GM12873 (cell line): ENCODE measurements around the gene HSPBP1.
A peak's percentile ranks its signal among the peaks of the same experiment; 100 is the strongest.

Source experiments
- CTCF ChIP-seq: IDR thresholded peaks from 2 replicates; pipeline ENCODE4 v1.5.1; 2012; ENCODE audit warnings: low read depth, mild to moderate bottlenecking, moderate library complexity, low read length, control low read depth; ENCODE audit not compliant: insufficient read depth; ENCODE audit errors: missing control alignments

The HSPBP1 gene

DNA sequence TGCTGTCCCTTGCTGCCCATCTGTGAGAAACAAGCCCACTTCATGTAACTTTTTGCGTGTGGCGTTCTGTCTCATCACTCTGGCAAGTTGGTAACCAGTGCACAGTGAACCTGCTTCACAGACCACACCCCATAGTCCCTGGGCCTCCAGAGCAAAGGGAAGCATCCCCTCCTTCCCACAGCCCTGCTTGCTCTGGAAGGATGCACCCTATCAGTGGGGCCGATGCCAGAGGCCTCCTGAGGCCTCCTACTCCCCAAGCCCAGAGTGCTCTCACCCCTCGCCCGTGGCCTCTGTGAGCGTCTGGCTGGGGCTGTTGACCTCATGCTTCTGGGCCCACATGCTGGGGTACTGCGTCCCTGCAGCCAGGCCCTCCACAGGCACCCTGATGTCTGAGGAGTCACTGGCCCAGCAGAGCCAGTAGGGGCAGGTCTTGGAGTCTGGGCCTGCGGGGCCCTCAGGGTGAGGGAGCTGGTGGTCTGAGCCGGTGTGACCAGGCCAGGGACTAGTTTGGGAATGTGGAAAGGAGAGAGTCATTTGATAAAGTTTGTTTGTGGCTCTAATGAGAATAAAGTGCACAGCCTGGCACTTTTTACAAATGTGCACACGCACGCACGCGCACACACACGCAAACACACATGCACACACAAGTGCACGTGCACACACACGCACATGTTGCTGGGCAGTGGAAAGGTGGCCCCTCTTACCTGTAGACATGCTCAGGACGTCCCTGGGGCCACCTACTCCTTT lies 56.4 kb downstream of the HSPBP1 start:
- no peak for TF ChIP-seq CTCF

- TF ChIP-seq CTCF, result no peak
These were observed 59.4 kb downstream of the HSPBP1 start for GRCh38 chr19:55220525-55220924.

DNA sequence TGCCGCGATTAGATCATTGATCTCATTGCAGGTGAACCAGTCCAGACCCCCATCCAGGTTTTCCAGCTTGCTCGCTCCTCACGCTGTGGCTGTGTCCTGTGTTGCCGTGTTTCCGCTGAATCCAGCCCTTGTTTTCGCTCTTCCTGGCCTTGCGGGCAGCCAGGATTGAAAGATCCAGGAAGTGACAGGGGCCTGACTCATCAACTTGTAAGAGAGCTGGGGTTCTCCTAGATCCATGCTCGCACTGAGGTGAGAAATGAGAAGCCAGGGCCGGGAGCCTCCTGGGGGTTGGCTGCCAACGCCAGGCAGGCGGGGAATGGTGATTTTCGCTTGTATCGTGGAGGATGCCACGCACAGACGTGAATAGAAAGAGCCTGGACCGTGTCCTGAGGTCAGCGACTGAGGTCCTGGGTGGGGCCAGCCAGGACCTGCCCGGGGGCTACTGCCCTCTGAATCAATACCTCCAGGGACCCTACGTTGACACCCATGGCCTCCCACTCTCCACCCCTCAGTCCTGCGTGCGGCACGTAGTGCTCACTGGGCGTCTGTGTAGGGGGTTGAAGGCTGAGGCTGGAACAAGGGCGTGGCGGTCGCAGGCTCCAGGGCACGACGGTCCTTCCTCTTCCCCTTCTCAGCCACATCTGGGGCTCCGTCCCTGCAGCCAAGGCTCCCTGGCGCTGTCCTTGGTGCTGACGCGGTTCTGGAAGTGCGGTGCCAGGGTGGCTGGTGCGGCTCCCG lies 63.3 kb downstream of the HSPBP1 start:
- no peak for TF ChIP-seq CTCF

DNA sequence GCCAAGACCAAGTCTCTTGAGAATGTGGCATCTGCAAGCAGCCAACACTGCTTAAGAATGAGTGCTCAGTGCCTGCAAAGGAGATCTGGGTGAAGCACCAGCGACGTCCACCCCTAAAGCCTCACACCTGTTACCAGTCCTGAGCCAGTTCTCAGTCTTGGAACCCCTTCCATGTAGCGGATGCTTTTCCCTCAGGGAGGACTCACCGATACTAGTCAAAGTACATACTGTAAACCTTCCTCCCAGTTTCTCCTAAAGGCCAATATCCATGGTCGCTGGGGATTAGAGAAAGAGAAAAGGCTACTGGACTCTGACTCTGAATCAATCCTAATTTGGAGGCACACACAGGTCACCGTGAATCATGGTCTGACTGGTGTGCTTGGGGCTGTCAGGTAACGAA lies 66.4 kb downstream of the HSPBP1 start:
- no peak for TF ChIP-seq CTCF

DNA sequence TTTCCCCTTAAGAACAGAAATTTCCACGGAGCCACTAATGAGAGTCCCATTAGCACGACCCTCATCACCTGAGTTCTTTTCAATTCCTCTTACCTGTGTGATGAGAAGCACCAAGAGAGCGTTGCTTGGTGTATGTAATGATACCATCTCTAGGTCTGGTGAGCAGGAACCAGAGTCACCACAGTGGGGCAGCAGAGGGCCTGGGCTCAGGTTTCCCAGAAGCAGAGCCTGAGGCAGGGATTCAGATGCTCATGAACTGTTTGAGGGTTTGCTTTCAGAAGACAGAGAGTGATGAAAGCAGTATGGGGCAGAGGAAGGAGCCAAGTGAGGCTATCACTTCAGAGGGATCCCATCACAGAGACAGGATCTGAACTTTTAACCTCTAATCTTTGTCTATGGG lies 67.5 kb downstream of the HSPBP1 start:
- peak; percentile 63 for TF ChIP-seq CTCF
